MCF 10A (cell line): ENCODE measurements around the gene WWP2. TPM values are rescaled to one million over a fixed set of nuclear protein-coding genes. Genes with fewer than 3 reads are reported as not detected.
"Not testable (repeated sequence)": the region's sequence is repeated elsewhere in the genome, so short reads cannot be mapped to it uniquely, and the experiment has no call there.

Experiments
- BruUV-seq: library from RNA; stranded (reverse); fragments of 400-500 nt; replicated peaks from 2 replicates; lab custom pipeline; 2021; lab: Mats Ljungman, UMichigan
- CTCF ChIA-PET: fragments of 300-600 bp; sonication (Branson Sonifier 250); formaldehyde crosslinking; extraction: SDS; loops from one replicate; lab custom pipeline; 2021; ENCODE audit warnings: antibody characterized with exemption, inconsistent platforms; lab: Yijun Ruan, JAX
- POLR2A ChIA-PET: fragments of 300-600, 350-650 bp; sonication (Branson Sonifier 250); formaldehyde crosslinking; extraction: SDS; loops from one replicate; lab custom pipeline; 2020; ENCODE audit warnings: antibody characterized with exemption, inconsistent platforms; lab: Yijun Ruan, JAX
- DNase-seq: peaks from one replicate; pipeline ENCODE4 v3.0.0-alpha.2; 2018; ENCODE audit not compliant: unreplicated experiment
- H3K27ac Mint-ChIP-seq: one replicate; pipeline ENCODE4 v1.8.0; 2022; ENCODE audit warnings: mild to moderate bottlenecking, low read depth, mixed read lengths; ENCODE audit not compliant: unreplicated experiment
- H3K27me3 Mint-ChIP-seq: one replicate; pipeline ENCODE4 v1.8.0; 2022; ENCODE audit warnings: mixed read lengths; ENCODE audit not compliant: insufficient read depth, unreplicated experiment
- H3K36me3 Mint-ChIP-seq: one replicate; pipeline ENCODE4 v1.8.0; 2022; ENCODE audit warnings: mild to moderate bottlenecking, moderate library complexity, mixed read lengths; ENCODE audit not compliant: insufficient read depth, unreplicated experiment
- H3K4me1 Mint-ChIP-seq: one replicate; pipeline ENCODE4 v1.8.0; 2022; ENCODE audit warnings: mixed read lengths; ENCODE audit not compliant: insufficient read depth, unreplicated experiment
- H3K4me3 Mint-ChIP-seq: one replicate; pipeline ENCODE4 v1.8.0; 2022; ENCODE audit warnings: mild to moderate bottlenecking, moderate library complexity, mixed read lengths; ENCODE audit not compliant: unreplicated experiment
- H3K9me3 Mint-ChIP-seq: one replicate; pipeline ENCODE4 v1.8.0; 2022; ENCODE audit warnings: mixed read lengths; ENCODE audit not compliant: unreplicated experiment
- intact Hi-C: fragments of 100-400 bp; cut with micrococcal nuclease; formaldehyde crosslinking; loops from 2 replicates; pipeline ENCODE4 v1.14.1; 2022
- total RNA-seq: library from RNA; stranded (reverse); gene quantifications from 2 replicates; pipeline ENCODE4 v1.2.3, GENCODE V29; 2022
- TF ChIP-seq, protein P1 (sequence below): fragments of 200-600 bp; IDR thresholded peaks from one replicate; pipeline ENCODE4 v1.8.0; 2022; ENCODE audit warnings: antibody characterized with exemption, mild to moderate bottlenecking; ENCODE audit not compliant: unreplicated experiment

Gene WWP2
- total RNA-seq, 1 experiment from 2014 or later, result 30.4 TPM

- H3K27ac Mint-ChIP-seq, result peak overlapping the region; percentile 93
- no TSS peak for BruUV-seq
- peaks cover 17% of the 10 kb centered on the region for H3K4me1 Mint-ChIP-seq
- no peaks in the 10 kb centered on the region for H3K27me3 Mint-ChIP-seq
- TF ChIP-seq, protein P1, sequence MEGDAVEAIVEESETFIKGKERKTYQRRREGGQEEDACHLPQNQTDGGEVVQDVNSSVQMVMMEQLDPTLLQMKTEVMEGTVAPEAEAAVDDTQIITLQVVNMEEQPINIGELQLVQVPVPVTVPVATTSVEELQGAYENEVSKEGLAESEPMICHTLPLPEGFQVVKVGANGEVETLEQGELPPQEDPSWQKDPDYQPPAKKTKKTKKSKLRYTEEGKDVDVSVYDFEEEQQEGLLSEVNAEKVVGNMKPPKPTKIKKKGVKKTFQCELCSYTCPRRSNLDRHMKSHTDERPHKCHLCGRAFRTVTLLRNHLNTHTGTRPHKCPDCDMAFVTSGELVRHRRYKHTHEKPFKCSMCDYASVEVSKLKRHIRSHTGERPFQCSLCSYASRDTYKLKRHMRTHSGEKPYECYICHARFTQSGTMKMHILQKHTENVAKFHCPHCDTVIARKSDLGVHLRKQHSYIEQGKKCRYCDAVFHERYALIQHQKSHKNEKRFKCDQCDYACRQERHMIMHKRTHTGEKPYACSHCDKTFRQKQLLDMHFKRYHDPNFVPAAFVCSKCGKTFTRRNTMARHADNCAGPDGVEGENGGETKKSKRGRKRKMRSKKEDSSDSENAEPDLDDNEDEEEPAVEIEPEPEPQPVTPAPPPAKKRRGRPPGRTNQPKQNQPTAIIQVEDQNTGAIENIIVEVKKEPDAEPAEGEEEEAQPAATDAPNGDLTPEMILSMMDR, result no peak
- H3K4me3 Mint-ChIP-seq, result peak overlapping the region; percentile 90
- POLR2A ChIA-PET, result interaction anchor here (0.6 to 6.3 kb wide), 10 partner anchors 12 to 800 kb away, joined by 3 to 138 read pairs (median 4); partner anchors contain the start of genes NOB1 and WWP2
- DNase-seq, result no peak
- H3K9me3 Mint-ChIP-seq, result no peaks in the 10 kb centered on the region
- CTCF ChIA-PET, result interaction anchor here (0.7 to 10.4 kb wide), 3 partner anchors 11 to 532 kb away, joined by 4 to 87 read pairs (median 5); partner anchors contain the start of gene NOB1
- intact Hi-C loops, result no loop called here
- H3K36me3 Mint-ChIP-seq, result peaks cover 19% of the 10 kb centered on the region
Measured at GRCh38 chr16:69727916-69728270, 34.2 kb upstream of the WWP2 start.

- CTCF ChIA-PET, result interaction anchor here (0.7 to 10.4 kb wide), 2 partner anchors 24 to 26 kb away, joined by 3 to 87 read pairs; partner anchors contain the start of gene NOB1
- peaks cover 17% of the 10 kb centered on the region for H3K4me1 Mint-ChIP-seq
- H3K9me3 Mint-ChIP-seq, H3K4me3 Mint-ChIP-seq, H3K27me3 Mint-ChIP-seq, DNase-seq, intact Hi-C loops, H3K27ac Mint-ChIP-seq, BruUV-seq: not testable (repeated sequence)
- POLR2A ChIA-PET, result interaction anchor here (0.9 to 6.3 kb wide), 5 partner anchors 11 to 34 kb away, joined by 4 to 138 read pairs (median 63); partner anchors contain the start of genes NOB1 and WWP2
- H3K36me3 Mint-ChIP-seq, result peaks cover 13% of the 10 kb centered on the region
Measured at GRCh38 chr16:69729030-69729429, 33.1 kb upstream of the WWP2 start.

DNA sequence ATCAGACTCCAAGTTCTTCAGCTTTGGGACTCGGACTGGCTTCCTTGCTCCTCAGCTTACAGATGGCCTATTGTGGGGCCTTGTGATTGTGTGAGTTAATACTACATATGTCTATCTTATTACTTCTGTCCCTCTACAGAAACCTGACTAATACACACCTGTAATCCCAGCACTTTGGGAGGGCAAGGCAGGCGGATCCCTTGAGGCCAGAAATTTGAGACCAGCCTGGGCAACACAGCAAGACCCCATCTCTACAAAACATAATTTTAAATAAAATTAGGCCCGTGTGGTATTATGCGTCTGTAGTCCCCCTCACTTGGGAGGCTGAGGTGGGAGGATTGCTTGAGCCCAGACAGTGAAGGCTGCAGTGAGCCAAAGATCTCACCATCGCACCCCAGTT lies 30.9 kb upstream of the WWP2 start:
- intact Hi-C loops, BruUV-seq, H3K27me3 Mint-ChIP-seq, H3K27ac Mint-ChIP-seq, DNase-seq, H3K4me3 Mint-ChIP-seq, H3K9me3 Mint-ChIP-seq, H3K36me3 Mint-ChIP-seq: not testable (repeated sequence)
- ChIA-PET CTCF (interaction anchor here (0.6 to 2.4 kb wide), 2 partner anchors 23 to 235 kb away, joined by 5 to 15 read pairs; partner anchors contain the start of gene NOB1), POLR2A (interaction anchor here (0.7 to 1.8 kb wide), 3 partner anchors 10 to 21 kb away, joined by 3 to 4 read pairs (median 4); no protein-coding TSS in a partner anchor)
- peaks cover 11% of the 10 kb centered on the region for H3K4me1 Mint-ChIP-seq

DNA sequence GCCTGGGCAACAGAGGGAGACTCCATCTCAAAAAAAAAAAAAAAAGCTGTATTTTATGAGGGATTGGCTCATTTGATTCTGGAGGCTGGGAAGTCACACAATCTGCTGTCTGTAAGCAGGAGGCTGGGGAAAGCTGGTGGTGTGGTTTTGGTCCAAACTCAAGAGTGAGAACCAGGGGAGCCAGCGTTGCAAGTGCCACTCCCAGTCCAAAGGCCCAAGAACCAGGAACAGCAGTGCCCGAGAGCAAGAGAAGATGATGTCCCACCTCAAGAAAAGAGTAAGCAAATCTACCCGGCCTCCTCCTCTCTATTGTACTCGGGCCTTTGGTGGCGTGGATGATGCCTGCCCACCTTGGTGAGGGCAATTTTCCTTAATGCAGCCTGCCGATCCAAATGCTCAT lies 30.0 kb upstream of the WWP2 start:
- CTCF ChIA-PET, result interaction anchor here (0.6 to 2.4 kb wide), 2 partner anchors 23 to 236 kb away, joined by 5 to 15 read pairs; partner anchors contain the start of gene NOB1
- BruUV-seq, result no TSS peak

More for the DNA sequence above, 30.0 kb upstream of the WWP2 start:
- Mint-ChIP-seq H3K27me3 (no peaks in the 10 kb centered on the region), H3K27ac (no peak overlapping the region), H3K4me3 (no peak overlapping the region), H3K36me3 (peaks cover 4% of the 10 kb centered on the region), H3K4me1 (peaks cover 3% of the 10 kb centered on the region), H3K9me3 (no peaks in the 10 kb centered on the region)
- TF ChIP-seq, protein P1, result no peak
- intact Hi-C loops, result no loop called here
- POLR2A ChIA-PET, result interaction anchor here (1.8 kb wide), 1 partner anchor 9 kb away, joined by 4 read pairs; no protein-coding TSS in a partner anchor
- no peak for DNase-seq
